8988T (cell line): Measurements from ENCODE around the gene ZFAND2B.

Experiments used
- DNase-seq: peaks from one replicate; pipeline ENCODE4 v3.0.0; 2011

ZFAND2B gene

DNA sequence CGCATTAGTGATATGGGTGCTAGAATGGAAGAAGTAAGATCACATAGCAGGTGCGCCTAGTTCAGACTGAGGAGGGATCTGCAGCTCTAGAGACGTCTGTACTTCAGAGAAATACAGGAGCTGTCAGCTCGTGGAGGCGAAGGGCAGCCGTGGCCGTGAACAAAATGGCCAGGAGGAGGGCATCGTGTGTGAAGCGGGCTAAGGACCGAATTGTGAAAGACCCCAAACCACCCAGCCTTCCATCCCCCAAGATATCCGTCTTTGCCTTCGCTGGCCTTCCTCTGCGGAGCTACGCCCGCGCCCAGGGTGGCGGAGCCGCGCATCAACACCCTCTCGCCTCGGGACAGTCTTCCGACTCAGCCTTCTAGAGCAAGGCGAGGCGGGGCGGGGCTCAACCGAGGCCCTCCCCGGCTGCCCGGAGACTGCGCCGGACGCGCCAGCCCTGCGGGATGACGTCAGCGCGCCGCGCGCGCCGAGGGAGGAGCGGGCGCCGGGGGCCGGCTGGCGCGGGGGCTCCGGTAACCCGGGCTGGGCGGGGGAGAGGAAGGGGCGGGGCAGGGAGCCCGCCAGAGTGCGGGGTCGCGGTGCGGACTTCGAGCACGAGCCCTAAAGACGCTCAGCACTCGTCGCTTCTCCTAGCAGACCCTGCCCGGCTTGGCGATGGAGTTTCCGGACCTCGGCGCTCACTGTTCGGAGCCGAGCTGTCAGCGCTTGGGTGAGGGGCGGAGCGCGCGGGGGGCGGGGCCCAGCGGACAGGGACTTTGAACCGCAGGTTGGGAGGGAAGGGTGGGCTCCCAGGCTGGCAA is at the start of gene ZFAND2B:
ZFAND2B (plus strand) TSS at position 455 of the 806 bp plus-strand sequence; CDS start at position 661, 206 bp downstream.
- DNase-seq = peak; percentile 96

- DNase-seq = no peak
Measured at GRCh38 chr2:219157396-219157795, 49.2 kb upstream of the ZFAND2B start.

- DNase-seq = no peak
Measured at GRCh38 chr2:219158025-219158424, 48.6 kb upstream of the ZFAND2B start.

- DNase-seq = no peak
Measured at GRCh38 chr2:219158586-219158985, 48.0 kb upstream of the ZFAND2B start.

DNA sequence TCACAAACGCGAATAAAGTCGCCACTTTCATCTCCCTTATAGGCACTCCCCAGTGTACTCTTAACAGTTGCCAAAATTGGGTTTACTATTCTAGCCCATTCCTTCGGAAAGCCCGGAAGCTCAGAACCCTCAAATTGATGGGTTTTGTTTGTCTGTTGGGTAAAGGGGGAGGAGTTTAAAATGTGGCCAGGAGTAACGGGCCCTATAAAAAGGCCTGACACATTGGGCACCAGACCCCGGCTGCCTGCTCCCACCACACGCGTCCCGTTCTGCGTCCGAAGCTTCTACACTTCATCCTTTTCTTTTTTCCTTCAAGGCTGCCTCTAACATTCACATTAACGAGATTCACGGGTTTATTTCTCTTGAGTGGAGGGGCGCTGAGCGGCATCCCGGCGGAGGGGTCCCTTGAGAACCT is 46.8 kb upstream of the ZFAND2B start:
- no peak for DNase-seq

DNA sequence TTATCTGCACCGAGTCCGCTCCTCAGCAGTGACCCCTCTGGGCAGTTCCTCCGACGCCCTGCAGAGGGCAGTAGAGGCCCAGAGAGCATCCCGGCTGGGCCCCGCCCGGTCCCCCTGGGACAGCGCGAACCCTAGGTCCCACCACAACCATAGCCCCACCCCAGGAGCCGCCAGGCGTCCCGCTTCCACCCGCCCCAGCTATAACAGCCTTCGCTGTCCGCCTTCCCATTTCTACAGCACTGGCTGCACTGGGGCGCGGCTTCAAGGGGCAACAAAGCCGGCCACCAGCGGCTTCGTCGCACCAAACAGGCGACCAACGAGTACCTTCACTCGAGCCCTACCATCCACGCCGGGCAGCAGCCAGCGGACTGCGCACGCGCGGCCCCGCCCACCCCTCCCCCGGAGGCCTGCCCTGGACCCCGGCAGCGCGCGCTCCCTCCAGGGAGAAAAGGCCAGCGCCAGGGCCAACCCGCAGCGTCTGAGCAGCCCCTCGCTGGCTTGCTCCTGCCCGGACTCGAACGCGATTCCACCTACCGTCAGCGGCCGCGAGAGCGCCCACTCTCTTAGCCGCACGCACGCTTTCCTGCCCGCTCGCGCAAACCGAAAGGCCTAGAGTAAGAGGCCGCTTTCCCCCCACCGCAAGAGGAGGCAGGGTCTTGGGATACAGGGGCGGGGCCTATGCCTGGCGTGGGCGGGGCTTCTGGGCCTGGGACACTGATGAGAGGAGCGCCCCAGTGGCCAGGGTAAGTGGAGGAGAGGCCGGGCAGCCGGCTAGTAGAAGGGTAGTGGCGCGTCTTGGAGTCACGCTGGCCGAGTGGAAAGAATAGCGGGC is 46.2 kb upstream of the ZFAND2B start, which contains the start of gene NHEJ1:
NHEJ1 (minus strand) TSS at position 630 of the 832 bp plus-strand sequence. CDS start 2,453 bp downstream, outside the sequence.
- peak; percentile 92 for DNase-seq

GRCh38 chr2:219161097-219161496 is 45.5 kb upstream of the ZFAND2B start:
- no peak for DNase-seq

GRCh38 chr2:219163156-219163555 is 43.4 kb upstream of the ZFAND2B start:
- DNase-seq = no peak

GRCh38 chr2:219165058-219165911 is 41.3 kb upstream of the ZFAND2B start:
- DNase-seq = no peak

DNA sequence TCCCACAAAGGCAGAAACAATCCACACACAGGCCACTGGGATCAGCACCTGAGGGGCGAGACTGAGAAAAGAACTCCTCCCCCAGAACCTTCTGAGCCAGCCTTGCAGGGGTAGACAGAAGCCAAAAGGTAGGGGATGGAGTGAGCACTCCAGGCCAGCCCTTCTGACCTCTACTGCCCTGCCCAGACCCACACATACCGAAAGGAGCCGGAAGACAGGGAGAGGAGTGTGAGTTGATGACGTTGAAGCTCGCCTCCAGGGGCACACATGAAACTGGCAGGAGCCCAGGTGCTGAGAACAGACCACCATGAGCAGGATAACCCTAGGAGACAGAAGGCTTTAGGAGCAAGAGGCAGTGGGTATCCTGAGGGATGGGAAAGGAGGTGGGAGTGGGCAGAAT is 38.6 kb upstream of the ZFAND2B start:
- DNase-seq = no peak

- DNase-seq = no peak
Measured at GRCh38 chr2:219168526-219168925, 38.1 kb upstream of the ZFAND2B start.

GRCh38 chr2:219168932-219169331 is 37.6 kb upstream of the ZFAND2B start:
- DNase-seq = no peak

GRCh38 chr2:219169930-219170654 is 36.5 kb upstream of the ZFAND2B start, which contains the start of gene SLC23A3:
TSS of gene SLC23A3 (minus strand) at chr2:219170029. CDS start at chr2:219169984, 45 bp downstream.
- DNase-seq = no peak

GRCh38 chr2:219171231-219171651 is 35.3 kb upstream of the ZFAND2B start:
- DNase-seq = peak; percentile 61

DNA sequence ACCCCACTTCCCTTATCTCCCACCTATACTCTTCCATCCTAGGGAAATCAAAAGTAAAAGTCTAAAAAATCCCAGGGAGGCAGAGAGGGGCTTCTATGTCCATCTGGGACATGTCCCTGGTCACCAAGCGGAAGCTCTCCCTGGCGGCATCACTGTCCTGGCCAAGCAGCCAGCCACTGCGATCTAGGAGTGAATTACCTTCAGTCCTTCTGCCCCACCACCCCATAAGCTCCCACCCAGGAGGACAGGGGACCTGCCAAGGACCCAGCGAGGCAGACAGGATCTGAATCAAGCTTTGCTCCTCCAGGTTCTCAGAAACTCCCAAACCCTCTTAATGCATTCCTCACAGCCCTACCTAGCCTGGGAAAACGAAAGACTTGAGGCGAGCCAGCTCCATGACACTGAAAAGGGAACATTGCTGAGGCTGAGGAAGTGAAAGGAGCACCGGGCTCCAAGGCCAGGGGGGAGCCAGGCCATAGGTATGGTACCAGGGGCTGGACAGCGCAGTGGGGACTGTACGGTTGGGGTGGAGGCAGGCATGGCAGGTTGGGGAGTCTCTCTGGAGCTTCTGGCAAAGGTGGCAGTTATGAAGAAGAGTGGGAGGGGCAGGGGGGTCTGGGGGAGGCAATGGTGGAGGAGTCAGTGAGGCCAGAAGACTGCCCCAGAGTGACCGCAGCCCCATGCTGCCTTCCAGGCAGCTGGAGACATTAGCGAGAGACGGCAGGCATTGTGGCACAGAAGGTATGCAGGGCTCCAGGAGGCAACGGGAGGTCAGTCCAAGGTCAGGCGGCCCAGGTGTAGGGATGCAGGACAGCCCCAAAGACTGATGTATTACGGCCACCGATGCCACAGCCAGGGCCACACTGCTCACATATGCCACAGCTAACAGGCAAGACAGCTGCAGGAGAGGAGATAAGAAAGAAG is 34.1 kb upstream of the ZFAND2B start:
- no peak for DNase-seq

DNA sequence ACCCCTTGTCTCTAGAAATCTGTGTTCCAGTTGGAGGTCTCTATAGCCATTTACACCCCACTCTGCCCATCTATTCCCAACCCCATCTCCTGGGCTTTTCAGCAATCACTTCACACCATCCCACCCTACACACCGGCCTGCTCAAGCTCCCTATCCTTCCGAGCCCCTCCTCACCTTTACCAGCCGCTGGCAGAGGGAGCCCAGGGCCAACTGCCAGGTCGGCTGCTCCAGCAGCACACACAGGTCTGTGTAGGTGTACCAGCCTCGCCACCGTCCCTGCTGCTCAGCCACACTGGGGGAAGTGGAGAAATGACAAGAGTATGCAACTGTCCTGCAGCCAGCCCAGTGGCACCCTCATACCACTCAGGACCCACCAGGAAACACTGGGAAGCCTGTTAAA is 33.4 kb upstream of the ZFAND2B start:
- no peak for DNase-seq

GRCh38 chr2:219174146-219174545 is 32.4 kb upstream of the ZFAND2B start:
- no peak for DNase-seq

- DNase-seq = no peak
Measured at GRCh38 chr2:219174801-219175200, 31.8 kb upstream of the ZFAND2B start.

GRCh38 chr2:219175486-219175885 is 31.1 kb upstream of the ZFAND2B start:
- DNase-seq = no peak

- peak; percentile 41 for DNase-seq
Measured at GRCh38 chr2:219175928-219176817, 30.4 kb upstream of the ZFAND2B start.
